ENCODE measurements around the gene PBX1.
A peak's percentile ranks its signal among the peaks of the same experiment; 100 is the strongest.

Gene PBX1

GRCh38 chr1:164635059-164635802 is 76.2 kb downstream of the PBX1 start:
- DNase-seq: no peak
- Histone ChIP-seq H3K36me3 (replicated peaks; ENCODE audit: insufficient read depth, low read length) (no peaks in the 10 kb centered on the region), H3K4me3 (ENCODE audit: low read length) (no peak overlapping the region), H3K9ac (ENCODE audit: low read length) (no peak overlapping the region), H3K27ac (ENCODE audit: low read length) (peak overlapping the region; percentile 64; the same call in 1 of the 2 replicates), H3K9me2 (replicated peaks; ENCODE audit: insufficient read depth, low read length) (no peaks in the 10 kb centered on the region), H2AFZ (ENCODE audit: low read length) (no peak overlapping the region), H3K27me3 (replicated peaks; ENCODE audit: insufficient read depth, low read length) (no peaks in the 10 kb centered on the region), H3K4me2 (ENCODE audit: low read depth, low read length) (peak overlapping the region; percentile 53; the same call in 1 of the 2 replicates), H3F3A (ENCODE audit: insufficient read depth, low read length) (peaks cover 23% of the 10 kb centered on the region), H3K79me2 (ENCODE audit: low read length) (0 out of 2 replicates have a peak, but pooled peaks cover 3% of the 10 kb centered on the region), H4K20me1 (ENCODE audit: insufficient read depth, low read length) (no peaks in the 10 kb centered on the region), H3K4me1 (ENCODE audit: low read length) (peaks cover 42% of the 10 kb centered on the region), H3K9me3 (replicated peaks; ENCODE audit: insufficient read depth, low read length) (no peaks in the 10 kb centered on the region)
- TF ChIP-seq EZH2 (optimal IDR thresholded peaks at IDR 0.05; ENCODE audit: low read depth, low read length) (no peak), CTCF (IDR thresholded peaks at IDR 0.05; ENCODE audit: low read length) (no peak), EZH2phosphoT487 (IDR thresholded peaks at IDR 0.05; ENCODE audit: low read length) (no peak)

GRCh38 chr1:164635803-164636731 is 77.1 kb downstream of the PBX1 start:
- Histone ChIP-seq H3K79me2 (ENCODE audit: low read length) (0 out of 2 replicates have a peak, but pooled peaks cover 3% of the 10 kb centered on the region), H3K9me3 (replicated peaks; ENCODE audit: insufficient read depth, low read length) (no peaks in the 10 kb centered on the region), H3K9ac (ENCODE audit: low read length) (peak overlapping the region; percentile 2; the same call in 1 of the 2 replicates), H3K4me1 (ENCODE audit: low read length) (peaks cover 34% of the 10 kb centered on the region), H3K4me3 (ENCODE audit: low read length) (no peak overlapping the region), H3F3A (ENCODE audit: insufficient read depth, low read length) (peaks cover 18% of the 10 kb centered on the region), H3K36me3 (replicated peaks; ENCODE audit: insufficient read depth, low read length) (no peaks in the 10 kb centered on the region), H2AFZ (ENCODE audit: low read length) (no peak overlapping the region), H3K27me3 (replicated peaks; ENCODE audit: insufficient read depth, low read length) (no peaks in the 10 kb centered on the region), H3K9me2 (replicated peaks; ENCODE audit: insufficient read depth, low read length) (no peaks in the 10 kb centered on the region), H4K20me1 (ENCODE audit: insufficient read depth, low read length) (no peaks in the 10 kb centered on the region), H3K27ac (ENCODE audit: low read length) (peak overlapping the region; percentile 64), H3K4me2 (ENCODE audit: low read depth, low read length) (peak overlapping the region; percentile 53)
- DNase-seq: peak; percentile 71
- no peak for TF ChIP-seq EZH2 (optimal IDR thresholded peaks at IDR 0.05; ENCODE audit: low read depth, low read length)

- H3K4me1 ChIP-seq (ENCODE audit: low read length): peaks cover 27% of the 10 kb centered on the region
Observed at GRCh38 chr1:164636757-164637156, 77.8 kb downstream of the PBX1 start.

More at GRCh38 chr1:164636757-164637156, 77.8 kb downstream of the PBX1 start:
- H3K27ac ChIP-seq (ENCODE audit: low read length): peak overlapping the region; percentile 64; the same call in 1 of the 2 replicates
- peaks cover 17% of the 10 kb centered on the region for H3F3A ChIP-seq (ENCODE audit: insufficient read depth, low read length)
- H3K4me2 ChIP-seq (ENCODE audit: low read depth, low read length): peak overlapping the region; percentile 53
- H3K79me2 ChIP-seq (ENCODE audit: low read length): 0 out of 2 replicates have a peak, but pooled peaks cover 3% of the 10 kb centered on the region
- no peaks in the 10 kb centered on the region for H3K36me3 ChIP-seq (replicated peaks; ENCODE audit: insufficient read depth, low read length)
- H3K9me3 ChIP-seq (replicated peaks; ENCODE audit: insufficient read depth, low read length): no peaks in the 10 kb centered on the region
- DNase-seq: no peak
- H3K9ac ChIP-seq (ENCODE audit: low read length): no peak overlapping the region
- H3K9me2 ChIP-seq (replicated peaks; ENCODE audit: insufficient read depth, low read length): no peaks in the 10 kb centered on the region
- H3K27me3 ChIP-seq (replicated peaks; ENCODE audit: insufficient read depth, low read length): no peaks in the 10 kb centered on the region
- H2AFZ ChIP-seq (ENCODE audit: low read length): no peak overlapping the region
- TF ChIP-seq CTCF (IDR thresholded peaks at IDR 0.05; ENCODE audit: low read length): no peak
- TF ChIP-seq EZH2 (optimal IDR thresholded peaks at IDR 0.05; ENCODE audit: low read depth, low read length): no peak
- TF ChIP-seq EZH2phosphoT487 (IDR thresholded peaks at IDR 0.05; ENCODE audit: low read length): no peak
- no peak overlapping the region for H3K4me3 ChIP-seq (ENCODE audit: low read length)
- no peaks in the 10 kb centered on the region for H4K20me1 ChIP-seq (ENCODE audit: insufficient read depth, low read length)
